SU-DHL-6 (cell line): Measurements from ENCODE around the gene THSD1.
"Not testable (repeated sequence)": the region's sequence is repeated elsewhere in the genome, so short reads cannot be mapped to it uniquely, and the experiment has no call there.

ENCODE experiments used
- H2AFZ ChIP-seq: fragments of 200-600 bp; sonication (generic); 2 replicates; pipeline ENCODE4 v1.6.1; 2014; ENCODE audit warnings: low read depth, mild to moderate bottlenecking, moderate library complexity, mixed read lengths, antibody characterized with exemption, low read length; ENCODE audit not compliant: severe bottlenecking
- H3F3A ChIP-seq: fragments of 200-600 bp; shearing (Covaris generic); 2 replicates; pipeline ENCODE4 v1.6.0; 2016; ENCODE audit warnings: antibody characterized with exemption, mild to moderate bottlenecking; ENCODE audit not compliant: insufficient read depth
- H3K27ac ChIP-seq: fragments of 200-600 bp; sonication (generic); 2 replicates; pipeline ENCODE4 v1.5.1; 2016; ENCODE audit warnings: low read depth, mild to moderate bottlenecking, low read length, moderate library complexity, mixed read lengths
- H3K27me3 ChIP-seq: fragments of 200-600 bp; sonication (generic), shearing (Covaris generic); 2 replicates; pipeline ENCODE4 v1.6.0; 2014; ENCODE audit warnings: mild to moderate bottlenecking, low read length
- H3K36me3 ChIP-seq: fragments of 200-600 bp; sonication (generic); 2 replicates; pipeline ENCODE4 v1.6.1; 2014; ENCODE audit warnings: mild to moderate bottlenecking, low read length, mixed read lengths
- H3K4me2 ChIP-seq: fragments of 300-600, 200-600 bp; shearing (Covaris generic), sonication (generic); 2 replicates; pipeline ENCODE4 v1.6.0; 2014; ENCODE audit warnings: low read length, low read depth, mild to moderate bottlenecking; ENCODE audit not compliant: poor library complexity, severe bottlenecking
- H3K4me3 ChIP-seq: fragments of 200-600 bp; sonication (generic); 2 replicates; pipeline ENCODE4 v1.5.1; 2014; ENCODE audit warnings: antibody characterized with exemption, low read length, mild to moderate bottlenecking, mixed read lengths; ENCODE audit not compliant: insufficient read depth, poor library complexity, severe bottlenecking
- H3K79me2 ChIP-seq: fragments of 200-600 bp; sonication (generic); 2 replicates; pipeline ENCODE4 v1.6.1; 2014; ENCODE audit warnings: mild to moderate bottlenecking, low read length, moderate library complexity; ENCODE audit not compliant: insufficient read depth
- H3K9ac ChIP-seq: fragments of 200-600 bp; sonication (generic); 2 replicates; pipeline ENCODE4 v1.7.0; 2014; ENCODE audit warnings: mild to moderate bottlenecking, low read length
- H3K9me2 ChIP-seq: fragments of 200-600 bp; sonication (generic); replicated peaks from 2 replicates; pipeline ENCODE4 v1.6.1; 2014; ENCODE audit warnings: low read length; ENCODE audit not compliant: insufficient read depth
- H3K9me3 ChIP-seq: fragments of 200-600 bp; sonication (generic); 2 replicates; pipeline ENCODE4 v1.6.1; 2014; ENCODE audit warnings: low read length, mixed read lengths; ENCODE audit not compliant: insufficient read depth
- H4K20me1 ChIP-seq: fragments of 200-600 bp; sonication (generic); 2 replicates; pipeline ENCODE4 v1.6.1; 2014; ENCODE audit warnings: low read depth, mild to moderate bottlenecking, antibody characterized with exemption, low read length, moderate library complexity, mixed read lengths
- CTCF ChIP-seq: fragments of 200-600 bp; sonication (generic); IDR thresholded peaks from one replicate; pipeline ENCODE4 v1.5.1; 2017; ENCODE audit warnings: antibody characterized with exemption, mild to moderate bottlenecking, low read length, moderate library complexity; ENCODE audit not compliant: insufficient read depth, poor library complexity, severe bottlenecking
- EZH2phosphoT487 ChIP-seq: fragments of 200-600 bp; sonication (generic), shearing (Covaris generic); conservative IDR thresholded peaks from 2 replicates; pipeline ENCODE4 v1.6.1; 2018; ENCODE audit warnings: mild to moderate bottlenecking, antibody characterized with exemption, low read length, moderate library complexity, mixed read lengths

Gene THSD1

GRCh38 chr13:52377898-52378297 is 28.1 kb downstream of the THSD1 start:
- no peaks in the 10 kb centered on the region for H3K9me2 ChIP-seq
- H3K79me2 ChIP-seq = no peaks in the 10 kb centered on the region

GRCh38 chr13:52374873-52375411 is 31.0 kb downstream of the THSD1 start:
- Histone ChIP-seq H2AFZ (no peak overlapping the region), H3K9me3 (no peaks in the 10 kb centered on the region), H3K79me2 (no peaks in the 10 kb centered on the region), H3K9me2 (no peaks in the 10 kb centered on the region), H3K27ac (no peak overlapping the region), H3F3A (no peaks in the 10 kb centered on the region), H3K27me3 (no peaks in the 10 kb centered on the region), H4K20me1 (no peaks in the 10 kb centered on the region), H3K4me3 (no peak overlapping the region), H3K9ac (no peak overlapping the region), H3K4me2 (no peak overlapping the region), H3K36me3 (no peaks in the 10 kb centered on the region)
- TF ChIP-seq EZH2phosphoT487 = no peak

More at GRCh38 chr13:52377898-52378297, 28.1 kb downstream of the THSD1 start:
- Histone ChIP-seq H2AFZ (no peak overlapping the region), H3K27ac (no peak overlapping the region), H3K27me3 (no peaks in the 10 kb centered on the region), H3K9ac (no peak overlapping the region), H3K4me3 (no peak overlapping the region), H3F3A (no peaks in the 10 kb centered on the region), H4K20me1 (no peaks in the 10 kb centered on the region), H3K9me3 (no peaks in the 10 kb centered on the region), H3K36me3 (no peaks in the 10 kb centered on the region), H3K4me2 (no peak overlapping the region)
- TF ChIP-seq CTCF = no peak
- no peak for TF ChIP-seq EZH2phosphoT487

GRCh38 chr13:52374389-52374788 is 31.6 kb downstream of the THSD1 start:
- H3F3A ChIP-seq = no peaks in the 10 kb centered on the region

GRCh38 chr13:52373277-52373676 is 32.7 kb downstream of the THSD1 start:
- H3K79me2 ChIP-seq, H3K36me3 ChIP-seq, H4K20me1 ChIP-seq, H3F3A ChIP-seq, H3K4me2 ChIP-seq, H3K27me3 ChIP-seq, H3K4me3 ChIP-seq, H3K27ac ChIP-seq, H3K9ac ChIP-seq, H2AFZ ChIP-seq, H3K9me2 ChIP-seq, H3K9me3 ChIP-seq: not testable (repeated sequence)

More at GRCh38 chr13:52374389-52374788, 31.6 kb downstream of the THSD1 start:
- H3K27me3 ChIP-seq = no peaks in the 10 kb centered on the region
- TF ChIP-seq CTCF (no peak), EZH2phosphoT487 (no peak)
- no peak overlapping the region for H2AFZ ChIP-seq
- no peaks in the 10 kb centered on the region for H3K9me2 ChIP-seq
- H3K9me3 ChIP-seq = no peaks in the 10 kb centered on the region
- no peaks in the 10 kb centered on the region for H4K20me1 ChIP-seq
- H3K9ac ChIP-seq = no peak overlapping the region
- no peaks in the 10 kb centered on the region for H3K79me2 ChIP-seq
- no peak overlapping the region for H3K27ac ChIP-seq
- H3K4me3 ChIP-seq = no peak overlapping the region
- no peaks in the 10 kb centered on the region for H3K36me3 ChIP-seq
- H3K4me2 ChIP-seq = no peak overlapping the region
